GM18907 (cell line): ENCODE measurements around the gene UBAC2.
"Not testable (repeated sequence)": the region's sequence is repeated elsewhere in the genome, so short reads cannot be mapped to it uniquely, and the experiment has no call there.

Experiments
- ATAC-seq: cut with Tn5 transposase; IDR thresholded peaks from one replicate; pipeline ENCODE4 v1.9.1; 2021; ENCODE audit warnings: mild to moderate bottlenecking, moderate library complexity; ENCODE audit not compliant: unreplicated experiment

Gene UBAC2

DNA sequence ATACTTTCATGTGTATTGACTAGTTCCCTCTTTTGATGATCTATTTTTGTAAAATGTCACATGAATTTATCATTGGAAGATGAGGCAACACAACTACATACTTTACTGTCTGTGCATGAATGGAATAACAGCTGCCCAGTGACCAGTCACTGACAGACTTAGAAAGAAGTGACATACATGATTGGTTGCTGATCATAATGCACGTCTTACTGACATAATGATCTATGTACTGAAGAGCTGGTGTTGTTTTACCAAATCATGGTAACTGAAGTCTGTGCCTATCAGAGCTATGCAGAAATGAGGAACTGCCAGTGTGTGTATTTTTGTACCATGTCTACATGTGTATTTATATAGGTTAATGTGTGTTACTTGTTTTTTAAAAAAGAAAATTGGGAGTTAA lies 31.1 kb downstream of the UBAC2 start:
- no peak for ATAC-seq

DNA sequence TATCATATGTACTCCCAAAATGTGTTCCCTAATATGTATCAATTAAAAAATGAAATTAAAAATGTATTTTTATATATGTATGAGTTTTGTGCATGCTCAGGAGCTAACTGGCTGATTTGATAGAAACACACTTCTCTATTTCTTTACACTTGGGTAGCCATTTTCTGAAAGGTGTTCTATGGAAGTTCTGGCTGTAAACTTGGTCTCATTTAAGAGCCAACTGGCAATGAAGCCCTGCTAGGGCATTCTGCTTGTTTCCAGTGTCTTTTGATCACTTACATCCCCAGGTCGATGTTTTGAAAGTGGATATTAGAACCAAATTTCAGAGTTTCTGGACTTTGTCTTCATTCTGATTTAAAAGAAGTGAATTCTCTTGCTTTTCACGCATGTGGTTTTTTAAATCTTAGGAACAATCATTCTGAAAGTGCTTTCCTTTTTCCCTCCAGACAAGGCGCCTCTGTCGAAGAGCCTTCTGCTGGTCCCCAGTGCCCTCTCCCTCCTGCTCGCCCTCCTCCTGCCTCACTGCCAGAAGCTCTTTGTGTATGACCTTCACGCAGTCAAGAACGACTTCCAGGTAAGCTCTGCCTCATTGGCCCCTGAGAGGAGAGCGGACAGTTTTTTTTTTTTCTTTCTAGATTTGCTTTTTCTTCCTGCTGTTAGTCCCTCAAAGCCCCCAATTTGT lies 37.5 kb downstream of the UBAC2 start:
- peak; percentile 82 for ATAC-seq

DNA sequence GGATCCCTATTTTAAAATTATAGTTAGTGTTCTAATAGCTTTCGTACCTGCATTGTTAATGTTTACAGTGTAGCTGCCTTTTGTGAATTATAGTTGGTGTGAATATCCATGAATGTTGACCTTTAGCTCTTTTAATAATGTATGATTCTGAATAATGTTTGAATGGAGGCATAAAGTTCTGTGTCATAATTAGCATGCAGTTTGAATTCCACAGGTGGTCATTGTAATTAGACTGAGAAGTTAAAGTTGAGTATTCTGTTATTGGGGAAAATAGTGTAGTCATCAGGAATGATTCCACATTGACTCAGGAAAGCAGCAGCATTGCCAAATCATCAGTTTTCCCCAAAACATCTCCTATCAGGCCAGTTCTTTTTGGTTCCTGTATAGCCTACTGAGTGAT lies 45.4 kb downstream of the UBAC2 start:
- no peak for ATAC-seq

DNA sequence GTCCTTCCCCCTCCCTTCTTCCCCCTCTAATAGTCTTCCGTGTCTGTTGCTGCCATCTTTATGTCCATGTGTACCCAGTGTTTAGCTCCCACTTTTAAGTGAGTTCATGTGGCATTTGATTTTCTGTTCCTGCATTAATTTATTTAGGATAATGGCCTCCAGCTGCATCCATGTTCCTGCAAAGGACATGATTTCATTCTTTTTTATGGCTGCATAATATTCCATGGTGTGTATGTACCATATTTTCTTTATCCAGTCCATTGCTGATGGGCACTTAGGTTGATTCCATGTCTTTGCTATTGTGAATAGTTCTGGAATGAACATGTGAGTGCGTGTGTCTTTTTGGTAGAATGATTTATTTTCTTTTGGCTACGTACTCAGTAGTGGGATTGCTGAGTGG lies 48.5 kb downstream of the UBAC2 start:
- ATAC-seq = not testable (repeated sequence)

DNA sequence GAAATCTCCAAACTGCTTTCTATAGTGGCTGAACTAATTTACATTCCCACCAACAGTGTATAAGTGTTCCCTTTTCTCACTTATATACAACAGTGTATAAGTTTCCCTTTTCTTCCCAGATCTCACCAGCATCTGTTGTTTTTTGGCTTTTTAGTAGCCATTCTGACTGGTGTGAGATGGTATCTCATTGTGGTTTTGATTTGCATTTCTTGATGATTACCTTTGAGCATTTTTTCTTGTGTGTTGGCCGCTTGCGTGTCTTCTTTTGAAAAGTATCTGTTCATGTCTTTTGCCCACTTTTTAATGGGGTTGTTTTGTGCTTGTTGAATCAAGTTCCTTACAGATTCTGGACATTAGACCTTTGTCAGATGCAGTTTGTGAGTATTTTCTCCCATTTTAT lies 49.0 kb downstream of the UBAC2 start:
- not testable (repeated sequence) for ATAC-seq

DNA sequence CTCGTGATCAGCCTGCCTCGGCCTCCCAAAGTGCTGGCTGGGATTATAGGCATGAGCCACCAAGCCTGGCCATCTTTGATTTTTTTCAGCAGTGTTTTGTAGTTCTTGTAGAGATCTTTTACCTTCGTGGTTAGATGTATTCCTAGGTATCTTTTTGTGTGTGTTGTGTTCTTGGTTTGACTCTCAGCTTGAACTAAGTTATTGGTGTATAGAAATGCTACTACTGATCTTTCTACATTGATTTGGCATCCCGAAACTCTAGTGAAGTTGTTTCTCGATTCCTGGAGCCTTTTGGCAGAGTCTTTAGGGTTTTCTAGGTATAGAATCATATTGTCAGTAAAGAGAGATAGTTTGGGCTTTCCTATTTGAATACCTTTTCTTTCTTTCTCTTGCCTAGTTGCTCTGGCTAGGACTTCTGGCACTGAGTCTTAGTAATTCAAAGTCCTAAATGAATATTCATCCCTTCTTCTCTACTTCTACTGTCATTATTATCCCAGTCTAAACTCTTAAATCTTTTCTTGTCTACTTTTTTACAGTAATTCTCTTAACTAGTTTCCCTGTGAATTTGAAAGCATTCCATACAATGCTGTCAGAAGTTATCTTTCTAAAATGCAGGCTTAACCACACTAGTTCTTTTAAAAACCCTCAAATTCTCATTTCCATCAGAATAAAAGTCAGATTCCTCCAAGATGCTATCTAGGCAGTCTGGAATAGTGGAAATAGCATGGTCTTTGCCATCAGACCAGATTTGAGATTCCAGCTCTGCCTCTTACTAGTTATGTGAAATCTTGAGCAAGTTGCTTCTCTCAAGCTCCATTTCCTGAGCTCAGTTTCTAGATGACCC lies 50.5 kb downstream of the UBAC2 start:
- no peak for ATAC-seq

DNA sequence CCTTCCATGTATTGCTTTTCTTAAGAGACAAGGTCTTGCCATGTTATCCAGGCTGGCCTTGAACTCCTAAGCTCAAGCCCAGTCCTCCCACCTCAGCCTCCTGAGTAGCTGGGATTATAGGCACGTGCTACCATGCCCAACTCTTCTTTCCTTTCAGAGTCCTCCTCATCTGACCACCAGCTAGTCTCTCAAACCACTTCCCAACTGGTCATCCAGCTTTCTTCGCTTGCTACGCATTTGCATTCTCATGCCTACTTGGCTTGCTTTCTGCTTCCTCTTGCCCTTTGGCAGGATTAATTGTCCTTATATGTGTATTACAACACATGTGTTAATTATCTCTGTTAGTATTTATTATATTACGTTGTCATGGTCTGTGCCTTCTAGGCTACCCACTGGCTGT lies 51.3 kb downstream of the UBAC2 start:
- no peak for ATAC-seq

DNA sequence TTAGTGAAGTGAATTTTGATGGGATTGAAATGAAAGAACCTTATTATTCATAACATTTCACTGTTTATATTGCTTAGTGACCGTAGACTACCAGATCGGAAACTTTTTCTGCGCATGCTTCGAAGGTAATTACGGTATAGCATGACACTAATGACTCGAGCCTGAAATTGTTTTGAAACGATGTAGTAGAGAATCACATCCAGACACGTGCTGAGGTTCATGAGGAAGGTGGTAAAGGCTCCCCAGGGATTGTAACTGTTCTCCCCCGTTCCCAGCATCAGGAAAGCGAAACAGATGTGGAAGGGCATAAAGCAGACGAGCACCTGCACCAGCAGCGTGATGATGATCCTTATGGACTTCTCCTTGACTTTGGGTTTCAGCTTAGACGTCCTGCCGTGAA lies 54.2 kb downstream of the UBAC2 start:
- no peak for ATAC-seq

DNA sequence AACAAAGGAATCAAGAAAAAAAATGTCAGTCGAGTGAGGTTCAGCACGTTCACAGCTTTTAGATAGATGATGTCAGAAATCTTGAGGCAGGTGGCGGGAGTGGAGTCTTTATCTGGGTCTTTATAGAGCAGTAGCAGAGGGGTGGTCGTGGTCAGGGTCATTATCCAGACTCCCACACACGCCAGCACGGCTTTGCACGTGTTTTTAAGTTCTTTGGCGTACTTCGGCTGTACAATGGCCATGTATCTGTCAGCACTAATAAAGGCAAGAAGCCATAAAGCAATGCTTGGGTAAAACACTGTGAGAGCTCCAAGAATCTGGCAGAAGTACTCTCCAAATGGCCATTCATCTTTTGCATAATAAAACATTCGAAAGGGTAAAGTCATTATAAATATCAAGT lies 54.6 kb downstream of the UBAC2 start:
- ATAC-seq = no peak

DNA sequence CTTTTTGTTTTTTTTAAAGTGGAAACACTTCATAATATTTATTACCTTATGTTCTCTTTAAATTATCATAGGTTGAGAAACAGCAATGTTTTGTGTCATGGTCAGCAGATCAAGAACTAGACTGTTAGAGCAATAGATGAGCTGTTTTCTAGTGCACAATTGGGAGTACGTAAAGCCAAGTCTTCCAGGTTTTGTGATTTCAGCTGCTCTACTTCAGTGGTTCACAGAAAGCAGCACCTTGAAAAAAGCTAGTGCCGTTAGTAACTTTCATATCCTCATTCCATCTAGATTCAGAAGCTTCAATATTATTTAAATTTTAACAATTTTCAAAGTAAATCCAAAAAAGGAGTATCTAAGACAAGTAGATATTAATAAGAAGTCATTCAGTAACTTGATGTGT lies 55.6 kb downstream of the UBAC2 start:
- no peak for ATAC-seq

DNA sequence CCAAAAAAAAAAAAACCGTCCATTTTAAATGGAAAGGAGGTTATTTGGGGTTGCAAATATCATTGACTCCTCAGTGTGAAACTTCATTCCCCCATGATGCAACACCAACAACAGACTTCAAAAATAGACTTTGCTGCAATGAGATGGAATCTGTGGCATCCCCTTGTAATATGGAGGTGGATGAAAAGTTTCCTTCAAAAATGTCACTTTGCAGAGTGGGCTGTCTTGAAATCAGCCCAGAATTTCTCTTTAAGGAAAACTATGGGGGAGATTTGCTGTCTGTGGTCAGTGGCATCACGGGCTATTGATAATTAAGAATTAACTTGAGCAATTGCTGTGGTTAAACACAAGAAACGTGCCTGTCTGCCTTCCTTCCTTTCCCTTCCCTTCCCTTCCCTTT lies 56.1 kb downstream of the UBAC2 start:
- ATAC-seq = no peak

DNA sequence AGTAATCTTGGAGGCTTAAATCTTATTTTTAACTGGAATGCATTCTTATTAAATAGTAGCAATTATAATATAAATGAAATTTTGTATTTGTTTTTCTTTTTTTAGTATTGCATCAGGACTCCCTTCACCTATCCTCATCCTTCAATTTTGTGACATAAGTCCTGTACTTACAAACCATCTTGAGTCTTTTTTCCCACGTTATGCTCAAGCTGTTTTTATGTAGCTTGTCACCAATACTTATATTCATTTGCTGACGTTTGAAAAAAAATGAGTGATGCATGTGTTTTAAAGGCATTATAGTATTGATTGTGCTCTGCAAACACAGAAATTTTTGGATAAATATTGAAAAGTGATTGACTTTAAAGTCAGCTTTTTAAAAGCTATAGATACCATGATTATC lies 56.6 kb downstream of the UBAC2 start:
- no peak for ATAC-seq

DNA sequence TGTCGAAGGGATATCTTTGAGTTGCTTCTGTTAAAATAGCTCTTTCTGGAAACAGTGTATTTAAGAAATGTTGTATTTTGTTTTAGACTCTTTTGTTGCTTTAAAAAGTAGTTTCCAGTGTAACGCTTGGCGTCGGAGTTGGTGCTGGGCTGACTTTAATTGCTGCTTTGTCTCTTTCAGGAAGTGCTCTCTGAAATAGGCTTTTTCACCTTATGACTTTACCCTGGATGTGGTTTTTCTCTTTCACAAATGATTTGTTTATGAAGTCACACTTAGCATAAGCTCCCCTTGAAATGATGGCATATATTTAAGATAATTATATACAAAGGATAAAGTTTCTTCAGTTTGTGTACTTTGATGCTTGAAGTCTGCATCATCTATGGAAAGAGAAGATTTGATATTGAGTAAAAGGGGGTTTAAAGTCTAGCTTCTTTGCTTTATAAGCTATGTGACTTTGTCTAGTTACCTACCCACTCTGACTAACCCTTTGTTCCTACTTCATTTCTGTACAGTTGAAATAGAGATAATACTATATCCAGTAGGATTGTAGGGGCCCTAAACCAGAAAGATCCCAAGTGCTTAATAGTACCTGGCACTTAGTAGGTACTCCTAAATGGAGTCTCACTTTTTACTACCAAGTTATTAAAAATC lies 57.7 kb downstream of the UBAC2 start, which contains the start of gene GPR18:
GPR18 (minus strand) TSS at position 170 of the 651 bp plus-strand sequence. CDS start 2,507 bp downstream, outside the sequence.
- peak; percentile 90 for ATAC-seq

DNA sequence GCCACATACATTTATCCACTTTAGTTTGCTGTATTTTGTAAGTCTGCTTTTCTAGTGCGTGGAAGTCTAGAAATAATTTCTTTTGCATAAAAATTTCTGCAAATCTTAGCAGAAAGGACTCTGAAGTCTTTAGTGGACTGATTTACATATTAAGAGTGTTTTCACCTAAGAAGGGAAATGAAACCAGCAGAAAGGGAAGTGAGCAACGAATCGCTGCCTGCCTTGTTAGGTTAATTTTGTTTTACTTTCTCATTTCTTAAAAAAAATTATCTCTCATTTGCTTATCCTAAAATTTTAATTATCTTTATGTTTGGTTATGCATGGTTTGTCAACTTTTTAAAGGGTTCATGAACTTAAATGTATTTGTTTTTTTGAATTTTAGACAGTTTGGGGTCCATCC lies 58.3 kb downstream of the UBAC2 start:
- peak; percentile 62 for ATAC-seq

DNA sequence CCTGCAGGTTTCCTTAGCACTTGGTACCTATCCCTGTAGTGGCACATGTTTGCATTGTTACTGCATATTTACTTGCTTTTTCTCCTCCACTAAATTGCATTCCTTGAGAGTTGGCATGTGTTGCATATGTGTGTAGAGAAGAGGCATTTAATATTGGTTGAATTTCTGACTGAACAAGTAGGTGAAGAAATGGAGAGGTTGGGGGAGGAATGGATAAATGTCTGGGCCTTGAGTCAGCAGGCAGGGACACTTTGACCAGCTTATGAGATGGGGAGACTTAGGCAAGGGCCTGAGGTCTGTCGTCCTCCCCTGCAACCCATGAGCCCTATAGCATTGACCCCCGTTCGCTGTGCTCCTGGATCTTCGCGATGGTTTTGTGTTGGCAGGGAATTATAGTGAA lies 59.6 kb downstream of the UBAC2 start:
- no peak for ATAC-seq

DNA sequence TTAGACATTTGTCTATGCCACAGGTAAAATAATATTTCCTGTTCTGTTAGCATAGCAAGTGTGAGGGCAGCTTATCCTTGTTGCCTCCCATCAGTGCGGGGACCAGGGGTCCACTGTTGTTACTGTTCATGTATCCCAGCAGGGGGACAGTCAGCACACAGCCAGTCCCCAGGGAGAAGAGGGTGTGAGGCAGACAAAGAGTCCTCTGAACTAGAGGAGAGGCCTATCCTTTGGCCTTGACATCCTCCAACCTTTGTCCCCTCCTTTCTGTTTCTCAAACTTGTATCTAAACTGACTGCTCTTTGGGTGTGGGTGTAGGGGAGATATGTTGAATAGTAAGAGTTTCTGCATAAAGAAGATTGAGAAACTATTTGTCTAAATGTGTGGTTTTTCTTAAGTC lies 60.4 kb downstream of the UBAC2 start:
- ATAC-seq = no peak

DNA sequence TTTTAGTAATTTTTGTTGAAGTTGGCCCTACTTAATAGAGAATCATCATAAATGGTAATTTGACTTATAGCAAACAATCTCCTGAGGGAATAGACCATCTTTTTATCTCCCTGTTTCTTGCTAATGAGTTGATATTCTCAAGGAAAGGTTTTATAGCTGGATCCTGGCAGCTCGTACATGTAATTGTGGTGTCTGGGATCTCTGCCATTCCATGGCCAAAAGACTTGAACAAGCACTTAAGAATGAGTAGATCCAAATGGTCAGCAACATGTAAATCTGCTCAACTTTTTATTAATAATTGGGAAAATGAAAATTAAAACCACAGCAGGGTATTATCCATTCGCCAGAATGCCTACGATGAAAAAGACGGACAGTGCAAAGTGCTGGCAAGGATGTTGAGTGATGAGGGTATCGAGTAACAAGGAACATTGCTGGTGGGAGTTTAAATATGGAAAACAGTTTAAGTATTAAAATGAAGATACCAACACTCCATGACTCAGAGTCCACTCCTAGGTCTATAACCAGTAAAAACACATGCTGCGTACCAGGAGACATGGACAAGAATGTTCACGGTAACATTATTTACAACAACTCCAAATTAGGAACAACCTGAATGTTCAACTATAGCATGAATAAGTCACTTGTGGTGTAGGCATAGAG lies 62.6 kb downstream of the UBAC2 start:
- no peak for ATAC-seq

DNA sequence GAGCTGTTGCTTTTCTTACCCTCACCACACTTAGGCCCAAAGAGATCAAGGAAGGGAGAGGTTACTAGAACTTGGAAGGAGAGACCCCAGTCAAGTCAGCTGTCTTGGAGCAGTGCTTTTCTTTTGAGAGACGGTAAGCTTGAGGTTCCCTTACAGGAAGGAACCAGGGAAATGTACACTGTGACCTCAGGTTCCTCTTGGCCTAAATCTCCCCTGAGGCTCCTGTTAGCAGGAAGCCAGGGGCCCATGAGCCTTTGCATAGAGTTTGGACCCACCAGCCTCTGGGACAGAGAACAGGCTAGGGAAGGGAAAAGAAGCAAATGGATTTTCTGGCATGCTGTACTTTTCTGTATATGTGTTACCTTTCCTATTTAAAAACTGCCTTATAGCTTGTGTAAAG lies 63.4 kb downstream of the UBAC2 start:
- ATAC-seq = no peak

DNA sequence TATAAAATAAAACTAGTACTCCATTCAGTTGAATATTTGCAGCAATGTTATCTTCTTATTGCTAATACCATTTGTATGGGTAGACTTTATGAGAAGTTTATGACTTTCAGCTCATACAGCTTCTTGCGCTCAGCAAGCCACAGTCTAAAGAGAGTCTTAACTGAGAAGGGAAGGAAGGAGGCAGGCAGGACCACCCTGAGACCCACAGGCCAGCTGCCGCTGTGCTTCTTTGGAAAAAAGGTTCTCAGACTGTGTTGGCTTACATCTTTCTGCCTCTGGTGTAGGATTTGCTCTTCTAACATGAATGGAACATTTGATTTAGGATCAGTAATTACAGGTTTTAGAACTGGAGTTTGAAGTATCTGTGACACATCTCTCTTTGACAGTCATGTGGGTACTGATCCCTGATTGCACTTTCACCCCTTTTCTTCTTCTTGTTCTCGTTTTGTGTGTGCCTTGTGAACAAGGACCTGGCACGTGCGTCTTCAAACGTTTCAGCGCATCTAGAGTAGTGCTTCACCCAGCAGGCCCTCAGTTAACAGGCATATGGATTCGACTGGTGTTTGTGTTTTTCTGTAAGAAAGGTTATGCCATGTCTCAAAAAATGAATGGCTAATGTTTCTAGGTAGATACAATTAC lies 64.6 kb downstream of the UBAC2 start:
- ATAC-seq = no peak

DNA sequence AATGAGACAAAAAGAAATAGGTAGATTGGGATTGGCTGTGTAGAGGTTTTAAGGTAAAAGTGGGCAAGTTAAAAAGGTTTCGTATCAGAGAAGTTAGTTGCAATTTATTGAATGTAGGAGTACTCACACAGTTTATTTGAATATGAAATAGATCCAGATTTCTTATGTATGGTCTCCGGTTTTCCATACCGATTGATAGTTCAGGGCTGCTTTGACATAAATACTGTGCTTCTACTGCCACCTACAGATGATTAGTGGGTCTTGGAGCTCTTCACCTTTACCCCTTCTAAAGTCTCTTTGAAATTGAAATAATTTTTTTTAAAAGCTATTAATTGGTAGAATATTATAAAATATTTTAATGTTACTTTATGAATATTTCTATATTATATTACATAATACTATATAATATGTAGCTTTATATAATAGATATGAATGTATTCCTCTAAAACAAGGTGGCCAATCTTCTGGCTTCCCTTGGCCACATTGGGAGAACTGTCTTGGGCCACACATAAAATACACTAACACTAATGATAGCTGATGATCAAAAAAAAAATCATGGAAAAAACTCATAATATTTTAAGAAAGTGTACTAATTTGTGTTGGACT lies 65.3 kb downstream of the UBAC2 start:
- no peak for ATAC-seq
